GM18519 (cell line): ENCODE data around the gene S1PR1.
"Not testable (repeated sequence)": the region's sequence is repeated elsewhere in the genome, so short reads cannot be mapped to it uniquely, and the experiment has no call there.

Experiments used
- ATAC-seq: cut with Tn5 transposase; IDR thresholded peaks from one replicate; pipeline ENCODE4 v1.9.1; 2021; ENCODE audit warnings: mild to moderate bottlenecking, moderate library complexity; ENCODE audit not compliant: unreplicated experiment, low FRiP score

Gene S1PR1

DNA sequence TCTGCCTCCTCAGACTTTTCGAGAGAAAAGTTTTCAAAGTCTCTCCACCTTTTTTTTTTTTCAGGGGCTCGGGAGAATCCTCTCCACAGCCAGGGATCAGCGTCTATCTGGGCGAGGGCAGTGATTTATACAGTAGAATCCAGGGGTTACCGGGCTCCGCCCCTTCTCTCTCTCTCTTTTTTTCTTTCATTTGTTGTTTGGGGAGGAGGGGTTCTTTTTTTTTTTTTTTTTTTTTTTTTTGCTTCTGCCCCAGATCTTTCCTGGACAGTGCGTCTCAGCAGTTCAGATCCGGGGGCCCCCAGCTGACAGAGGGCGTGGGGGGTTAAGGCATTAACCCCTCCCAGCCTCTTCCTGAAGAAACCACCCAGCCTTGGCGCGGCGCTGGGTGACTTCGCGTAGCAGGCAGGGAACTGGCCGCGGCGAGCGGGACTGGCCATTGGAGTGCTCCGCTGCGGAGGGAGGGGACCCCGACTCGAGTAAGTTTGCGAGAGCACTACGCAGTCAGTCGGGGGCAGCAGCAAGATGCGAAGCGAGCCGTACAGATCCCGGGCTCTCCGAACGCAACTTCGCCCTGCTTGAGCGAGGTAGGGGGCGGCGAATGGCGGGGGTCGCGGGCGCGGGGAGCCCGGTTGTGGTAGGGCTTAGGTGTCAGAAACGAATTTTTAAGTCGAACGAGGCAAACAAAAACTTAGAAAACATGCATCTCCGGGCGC is at the start of gene S1PR1:
S1PR1 (plus strand) TSS at position 504 of the 713 bp plus-strand sequence. CDS start 1,966 bp downstream, outside the sequence.
- no peak for ATAC-seq

DNA sequence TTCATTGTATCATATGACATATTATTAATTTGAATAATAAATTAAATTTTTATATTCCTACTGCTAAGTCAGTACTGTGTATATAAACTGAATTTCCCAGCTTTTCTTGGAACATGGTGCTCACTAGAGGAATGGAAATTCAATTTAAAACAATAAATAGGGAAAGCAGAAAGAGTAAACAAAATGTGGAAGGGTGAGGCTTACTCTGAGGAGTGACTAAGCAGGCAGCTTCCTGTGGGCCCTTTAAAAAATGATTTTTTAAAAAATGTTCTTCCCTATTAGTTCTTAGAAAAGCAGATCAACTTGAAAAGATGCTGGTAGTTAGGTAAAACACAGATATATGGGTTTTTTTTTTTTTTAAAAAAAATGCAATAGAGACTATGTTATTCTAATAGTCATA is 49.5 kb upstream of the S1PR1 start:
- ATAC-seq: no peak

DNA sequence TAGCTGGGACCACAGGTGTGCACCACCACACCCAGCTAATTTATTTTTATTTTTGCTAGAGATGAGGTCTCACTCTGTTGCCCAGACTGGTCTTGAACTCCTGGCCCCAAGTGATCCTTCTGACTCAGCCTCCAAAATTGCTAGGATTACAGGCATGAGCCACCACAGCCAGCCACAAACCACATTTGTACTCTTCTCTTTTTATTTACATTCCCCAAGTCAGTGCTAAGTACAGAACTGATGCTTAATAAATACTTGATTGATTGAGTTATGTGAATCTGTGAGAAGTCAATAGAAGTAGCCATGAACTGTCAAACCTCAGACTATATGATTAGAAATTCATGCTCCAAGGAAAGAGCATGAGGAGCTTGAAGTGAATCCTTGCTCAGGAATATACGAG is 48.5 kb upstream of the S1PR1 start:
- no peak for ATAC-seq

DNA sequence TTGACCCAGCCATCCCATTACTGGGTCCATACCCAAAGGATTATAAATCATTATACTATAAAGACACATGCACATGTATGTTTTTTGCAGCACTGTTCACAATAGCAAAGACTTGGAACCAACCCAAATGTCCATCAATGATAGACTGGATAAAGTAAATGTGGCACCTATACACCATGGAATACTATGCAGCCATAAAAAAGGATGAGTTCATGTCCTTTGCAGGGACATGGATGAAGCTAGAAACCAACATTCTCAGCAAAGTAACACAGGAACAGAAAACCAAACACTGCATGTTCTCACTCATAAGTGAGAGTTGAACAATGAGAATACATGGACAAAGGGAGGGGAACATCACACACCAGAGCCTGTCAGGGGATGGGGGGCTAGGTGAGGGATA is 47.9 kb upstream of the S1PR1 start:
- ATAC-seq: not testable (repeated sequence)

DNA sequence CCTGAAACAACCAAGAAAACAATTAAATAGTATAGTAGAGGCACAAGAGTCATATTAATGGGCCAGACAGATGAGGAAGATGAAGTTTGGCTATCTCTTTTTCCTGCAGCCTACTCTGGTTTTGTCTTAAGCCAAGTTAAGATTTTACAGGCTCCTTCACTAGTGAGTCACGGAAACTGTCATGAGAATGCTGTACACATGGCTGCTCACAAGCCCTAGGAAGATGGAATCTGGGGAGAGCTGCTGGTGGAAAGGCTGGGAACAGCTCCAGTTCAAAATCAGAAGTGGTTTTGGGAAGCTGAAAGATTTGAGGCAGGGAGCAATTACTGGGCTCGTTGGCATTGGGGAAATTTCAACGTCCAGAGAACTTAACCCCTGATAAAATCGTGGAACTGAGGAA is 46.4 kb upstream of the S1PR1 start:
- no peak for ATAC-seq

DNA sequence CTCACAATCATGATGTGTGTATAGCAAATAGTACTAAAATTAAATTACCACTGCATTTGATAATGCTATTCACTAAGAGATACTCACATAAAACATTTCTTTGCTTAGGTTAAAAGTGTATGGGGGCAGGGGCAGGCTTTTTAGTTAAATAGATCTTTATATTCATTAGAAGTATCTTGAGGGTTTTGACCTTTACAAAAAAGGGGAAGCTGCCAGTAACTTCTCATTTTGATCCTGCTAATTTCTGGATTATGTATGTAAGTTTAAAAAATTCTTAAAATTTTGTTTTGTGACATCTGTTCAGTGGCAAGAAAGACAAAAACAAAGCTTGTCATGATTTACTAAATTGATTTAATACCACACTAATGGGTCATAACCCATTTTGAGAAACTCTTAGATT is 45.8 kb upstream of the S1PR1 start:
- ATAC-seq: no peak

DNA sequence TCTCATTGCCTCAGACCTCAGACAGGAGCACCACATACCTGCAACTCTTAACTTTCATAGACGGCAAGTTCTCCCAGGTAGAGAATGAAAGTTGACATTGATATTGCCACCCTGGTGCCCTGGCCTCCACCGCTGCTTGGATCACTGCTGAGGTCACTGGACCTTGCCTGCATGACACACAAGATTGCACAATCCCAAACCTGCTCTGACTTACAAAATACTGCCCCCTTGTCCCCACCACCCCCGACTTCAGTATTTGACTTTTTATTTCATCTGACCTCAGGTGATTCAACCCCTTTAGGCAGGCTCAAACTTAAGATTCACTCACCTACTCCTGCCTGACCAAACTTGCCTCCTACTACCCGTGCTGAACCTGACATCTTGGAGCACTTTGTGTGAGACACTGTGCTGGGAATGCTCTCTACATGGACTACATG is 43.1 kb upstream of the S1PR1 start:
- ATAC-seq: no peak

DNA sequence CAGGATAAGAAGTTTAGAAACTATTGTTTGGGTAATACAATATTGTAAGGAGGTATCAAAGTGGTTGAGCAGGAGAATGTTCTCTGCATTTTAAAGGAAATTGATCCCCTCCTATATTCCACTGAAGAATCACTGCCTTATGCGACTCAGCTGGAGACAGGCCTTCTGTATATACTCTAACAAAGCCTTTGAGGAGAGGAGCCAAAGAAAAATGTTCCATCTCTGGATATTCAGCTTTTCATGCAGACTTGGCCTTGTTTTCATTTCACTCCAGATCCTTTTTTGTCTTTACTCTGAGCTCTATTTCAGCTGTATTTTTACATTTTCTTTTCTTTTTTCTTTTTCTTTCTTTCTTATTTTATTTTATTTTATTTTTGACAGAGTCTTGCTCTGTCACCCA is 42.1 kb upstream of the S1PR1 start:
- ATAC-seq: no peak

DNA sequence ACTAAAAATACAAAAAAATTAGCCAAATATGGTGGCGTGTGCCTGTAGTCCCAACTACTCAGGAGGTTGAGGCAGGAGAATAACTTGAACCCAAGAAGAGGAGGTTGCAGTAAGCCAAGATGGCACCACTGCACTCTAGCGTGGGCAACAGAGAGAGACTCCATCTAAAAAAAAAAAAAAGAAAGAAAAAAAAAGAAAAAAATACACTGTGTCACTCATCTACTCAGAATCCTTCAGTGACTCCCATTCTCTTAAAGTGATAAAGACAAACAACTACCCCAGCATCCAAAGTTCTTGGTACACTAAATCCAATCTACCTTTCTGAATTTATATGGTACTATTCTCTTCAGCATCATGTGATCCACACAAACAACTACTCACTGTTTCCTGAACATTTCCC is 40.2 kb upstream of the S1PR1 start:
- no peak for ATAC-seq

DNA sequence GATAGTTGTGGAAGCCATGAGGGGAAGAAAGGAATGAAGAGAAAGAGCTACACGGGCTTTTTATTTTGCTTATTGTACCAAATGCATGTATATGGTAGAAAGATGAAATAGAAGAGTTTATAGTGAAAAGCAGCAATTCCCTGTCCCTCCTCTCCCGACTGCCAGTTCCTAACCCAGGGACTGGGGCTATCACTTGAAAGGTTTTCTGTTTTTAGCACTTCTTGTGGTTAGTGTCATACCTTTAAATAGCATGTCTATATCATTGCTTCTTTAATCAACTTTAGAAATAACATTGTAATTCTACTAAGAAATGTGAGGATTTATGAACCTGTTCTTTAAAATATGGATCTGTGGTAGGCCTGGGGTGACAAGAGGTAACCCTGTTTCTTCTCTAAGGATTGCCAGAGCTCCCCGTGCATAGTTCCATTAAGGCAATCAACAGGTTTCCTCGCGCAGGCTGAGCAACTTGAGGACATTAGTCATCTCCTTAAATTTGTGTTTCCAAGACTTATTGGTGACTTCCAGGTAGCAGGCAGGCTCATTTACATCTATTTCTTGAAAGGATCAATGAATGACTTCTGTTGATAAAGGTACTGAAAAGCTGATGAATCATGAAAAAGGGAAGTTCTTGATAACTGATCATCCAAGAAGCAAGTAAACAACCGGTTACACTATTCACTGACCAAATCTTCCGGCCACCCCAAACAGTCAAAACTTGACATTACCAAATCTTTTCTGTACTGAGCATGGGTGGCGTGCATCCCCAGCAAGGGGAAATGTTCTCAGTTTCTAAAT is 37.8 kb upstream of the S1PR1 start:
- peak; percentile 95 for ATAC-seq

DNA sequence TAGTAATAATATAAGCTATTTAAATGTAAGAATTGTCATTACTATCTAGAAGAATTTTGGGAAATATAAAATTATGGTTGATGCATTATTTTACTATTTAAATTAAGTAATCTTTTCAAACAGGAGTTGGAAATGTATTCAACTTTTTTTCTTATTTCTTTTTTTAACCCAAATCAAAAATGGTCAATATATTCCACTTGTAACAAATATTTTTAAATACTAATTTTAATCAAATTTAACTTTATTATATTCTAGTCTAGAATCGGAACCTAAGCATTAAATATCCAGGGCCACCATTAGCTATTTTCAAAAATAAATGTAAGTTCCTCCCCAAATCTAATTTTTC is 37.2 kb upstream of the S1PR1 start:
- ATAC-seq: no peak

DNA sequence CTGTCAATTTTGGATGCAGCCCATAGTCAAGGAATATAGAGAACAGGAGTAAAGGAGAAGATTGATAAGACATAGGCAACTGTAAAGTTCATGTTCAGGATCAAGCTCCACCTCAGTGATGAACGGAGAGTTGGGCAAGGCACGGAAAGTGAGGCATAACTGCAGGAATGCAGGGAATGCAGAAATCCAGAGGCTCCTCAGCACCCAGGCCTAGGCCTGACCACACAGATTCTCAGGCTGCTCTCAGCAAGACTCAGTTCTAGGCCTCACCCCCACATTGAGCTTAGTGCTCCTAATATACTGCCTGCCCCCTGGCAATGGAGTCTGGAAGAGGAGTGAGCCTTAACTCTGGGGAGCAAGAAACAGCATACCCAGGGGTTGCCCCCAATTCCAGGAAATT is 36.3 kb upstream of the S1PR1 start:
- no peak for ATAC-seq

DNA sequence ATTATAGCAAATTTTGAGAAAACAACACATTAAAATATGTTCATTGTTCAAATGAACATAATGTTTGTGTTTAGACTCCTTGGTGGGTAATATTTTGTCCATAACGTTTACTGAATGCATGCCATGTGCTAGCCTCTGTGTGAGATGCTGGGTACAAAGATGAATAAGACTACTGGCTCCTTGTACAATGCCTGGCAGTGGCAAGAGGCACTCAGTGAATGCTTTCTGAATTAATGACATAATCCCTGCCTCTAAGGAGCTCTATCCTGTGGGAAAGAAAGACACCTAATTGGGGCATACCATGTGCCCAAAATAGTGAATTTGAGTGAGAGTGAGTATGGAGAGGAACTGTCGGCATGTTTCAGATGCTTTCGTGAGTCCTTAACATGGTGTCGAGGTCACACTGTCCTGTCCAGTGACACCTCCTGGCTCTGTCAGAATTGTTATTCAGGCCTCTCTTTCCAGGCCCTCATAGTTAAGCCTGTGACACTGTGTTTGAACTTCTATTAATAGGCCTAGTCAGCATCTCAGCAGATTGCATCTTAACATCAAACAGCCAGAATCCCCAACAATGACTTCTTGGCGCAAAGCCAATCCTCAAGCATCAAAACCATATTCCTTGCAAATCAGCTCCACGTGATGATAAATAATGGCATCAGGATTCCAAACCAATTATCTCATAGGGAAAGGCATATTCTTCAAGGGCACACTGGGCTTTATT is 32.8 kb upstream of the S1PR1 start:
- ATAC-seq: no peak

DNA sequence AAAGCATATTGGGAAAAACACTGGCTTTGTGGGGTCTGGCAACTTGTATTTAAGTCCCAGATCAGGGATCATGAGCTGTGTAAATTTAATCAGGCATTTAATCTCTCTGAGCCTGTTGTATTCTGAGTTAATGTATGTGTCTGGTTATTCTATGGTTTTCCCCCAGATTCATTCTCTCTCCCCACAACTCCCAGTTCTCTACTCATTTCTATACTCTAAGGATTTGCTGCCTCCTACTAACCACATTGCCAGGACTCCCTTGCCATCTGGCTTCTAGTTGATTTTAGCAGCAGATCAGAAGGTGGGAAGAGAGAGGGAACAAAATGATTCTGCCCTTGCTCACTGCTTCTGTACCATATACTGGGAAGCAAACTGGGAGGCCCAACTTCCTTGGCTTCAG is 31.4 kb upstream of the S1PR1 start:
- no peak for ATAC-seq

DNA sequence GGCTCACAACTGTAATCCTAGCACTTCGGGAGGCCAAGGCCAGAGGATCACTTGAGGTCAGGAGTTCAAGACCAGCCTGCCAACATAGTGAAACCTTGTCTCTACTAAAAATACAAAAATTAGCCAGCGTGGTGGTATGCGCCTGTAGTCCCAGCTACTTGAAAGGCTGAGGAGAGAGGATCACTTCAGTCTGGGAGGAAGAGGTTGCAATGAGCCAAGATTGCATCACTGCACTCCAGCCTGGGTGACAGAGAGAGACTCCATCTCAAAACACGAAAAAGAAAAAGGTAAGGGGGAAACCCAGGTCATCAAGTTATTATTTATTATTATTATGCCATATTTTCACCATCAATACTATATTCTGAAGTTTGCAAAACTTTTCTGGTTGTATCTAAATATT is 30.7 kb upstream of the S1PR1 start:
- ATAC-seq: not testable (repeated sequence)

DNA sequence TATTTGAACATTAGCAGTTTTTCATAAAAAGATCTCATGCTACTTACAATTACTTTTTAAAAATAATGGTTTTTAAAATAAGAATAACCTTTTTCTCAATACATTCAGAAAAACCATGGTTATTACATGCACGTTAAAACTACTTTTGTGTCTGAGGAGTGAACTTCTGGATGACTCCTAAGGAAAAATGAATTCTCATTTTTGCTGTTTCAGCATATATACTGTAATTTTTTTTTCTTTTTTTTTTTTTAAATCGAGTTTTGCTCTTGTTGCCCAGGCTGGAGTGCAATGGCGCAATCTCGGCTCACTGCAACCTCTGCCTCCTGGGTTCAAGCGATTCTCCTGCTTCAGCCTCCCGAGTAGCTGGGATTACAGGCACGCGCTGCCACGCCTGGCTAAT is 29.5 kb upstream of the S1PR1 start:
- ATAC-seq: not testable (repeated sequence)

DNA sequence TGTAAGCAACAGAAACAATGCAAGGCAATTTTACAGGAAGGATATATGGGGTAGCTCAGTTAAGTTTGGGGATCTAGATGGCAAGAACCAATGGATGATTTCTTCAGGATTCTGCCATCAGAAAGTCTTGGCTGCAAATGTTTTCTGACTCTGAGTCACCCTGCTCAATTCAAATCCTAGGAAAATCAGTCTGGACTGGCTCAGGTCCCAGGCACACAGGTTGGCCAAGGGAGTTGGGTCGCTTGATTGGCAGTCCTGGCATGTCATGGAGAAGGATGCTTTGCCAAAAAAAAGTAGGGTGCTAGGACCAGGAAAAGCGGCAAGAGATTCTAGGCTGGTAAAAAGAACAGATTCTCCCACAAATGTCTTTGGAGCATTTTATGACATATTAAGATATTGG is 28.9 kb upstream of the S1PR1 start:
- no peak for ATAC-seq

DNA sequence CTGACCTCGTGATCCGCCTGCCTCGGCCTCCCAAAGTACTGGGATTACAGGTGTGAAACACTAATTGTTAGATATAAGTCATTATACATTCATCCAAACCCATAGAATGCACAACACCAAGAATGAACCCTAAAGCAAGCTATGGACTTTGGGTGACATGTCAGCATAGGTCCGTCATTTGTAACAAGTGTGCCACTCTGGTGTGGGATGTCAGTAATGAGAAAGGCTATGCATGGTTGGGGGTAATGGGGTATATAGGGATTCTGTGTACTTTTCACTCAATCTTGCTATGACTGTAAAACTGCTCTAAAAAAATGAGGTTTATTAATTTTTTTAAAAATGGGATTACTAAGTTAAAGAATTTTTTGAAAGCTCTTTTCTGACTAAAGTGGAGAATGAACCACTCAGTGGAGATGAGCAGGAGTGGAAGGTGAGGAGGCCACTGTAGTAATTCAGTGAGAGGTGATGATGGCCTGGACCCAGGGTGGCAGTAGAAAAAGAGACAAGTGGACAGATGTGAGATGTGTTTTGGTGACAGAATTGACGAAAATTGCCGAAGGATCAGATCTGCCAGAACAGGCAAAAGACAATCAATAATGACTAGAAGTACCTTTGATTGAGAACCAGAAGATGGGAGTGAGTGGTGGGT is 21.3 kb upstream of the S1PR1 start:
- ATAC-seq: no peak

DNA sequence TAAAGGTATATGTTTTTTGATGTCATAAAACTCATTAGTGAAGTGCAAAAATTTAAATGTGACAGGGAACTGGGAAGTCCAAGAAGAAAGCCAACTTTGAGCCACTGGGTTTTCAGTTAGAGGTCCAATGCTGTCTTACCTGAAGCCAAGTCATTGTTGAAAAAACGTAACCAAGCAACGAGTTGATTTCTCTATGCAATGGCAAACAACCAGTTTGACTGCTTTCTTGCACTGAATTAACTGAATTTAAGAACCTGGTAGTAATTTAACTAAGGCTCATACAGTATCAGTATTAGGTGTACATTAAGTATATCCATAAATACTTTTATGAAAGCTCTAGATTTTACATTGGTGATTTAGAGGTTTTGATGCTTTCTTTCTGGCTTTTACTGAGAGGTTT is 20.2 kb upstream of the S1PR1 start:
- no peak for ATAC-seq

DNA sequence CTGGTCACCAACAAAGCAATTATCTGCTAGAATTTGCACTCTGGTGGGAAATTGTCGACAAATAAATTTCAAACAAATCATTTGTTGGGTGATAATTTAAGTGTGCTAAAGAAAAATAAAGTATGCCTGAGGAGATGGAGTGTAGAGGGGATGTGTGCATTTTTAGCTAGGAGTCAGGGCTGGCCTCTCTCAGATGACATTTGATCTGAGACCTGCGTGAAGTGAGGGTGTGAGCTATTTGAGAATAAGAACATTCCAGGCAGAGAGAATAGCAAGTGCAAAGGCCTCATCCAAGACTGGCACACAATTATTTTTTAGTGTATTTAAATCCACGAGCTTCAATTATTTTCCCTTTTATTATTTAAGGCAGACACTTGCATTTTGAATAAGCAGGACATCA is 19.7 kb upstream of the S1PR1 start:
- ATAC-seq: no peak

DNA sequence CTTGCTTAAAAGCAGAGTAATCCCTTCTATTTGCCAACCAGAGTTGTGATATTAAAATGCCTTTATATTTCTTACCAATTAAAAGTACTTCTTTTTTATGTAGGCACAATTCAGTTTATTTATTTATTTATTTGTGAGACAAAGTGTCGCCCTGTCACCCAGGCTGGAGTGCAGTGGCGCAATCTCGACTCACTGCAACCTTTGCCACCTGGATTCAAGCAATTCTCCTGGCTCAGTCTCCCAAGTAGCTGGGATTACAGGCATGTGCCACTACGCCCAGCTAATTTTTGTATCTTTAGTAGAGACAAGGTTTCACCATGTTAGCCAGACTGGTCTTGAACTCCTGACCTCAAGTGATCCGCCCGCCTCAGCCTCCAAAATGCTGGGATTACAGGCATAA is 17.9 kb upstream of the S1PR1 start:
- not testable (repeated sequence) for ATAC-seq
